Liver (tissue), 9 donors: ENCODE results near the gene DCLK3. TPM values are rescaled to one million over a fixed set of nuclear protein-coding genes. Genes with fewer than 3 reads are reported as not detected.
A peak's percentile ranks its signal among the peaks of the same experiment; 100 is the strongest.

ENCODE experiments used
- DNase-seq: peaks from one replicate; pipeline ENCODE4 v3.0.0-alpha.2; 2017; ENCODE audit warnings: low spot score
- H3K27ac ChIP-seq, 2 donors: one replicate each; pipeline ENCODE4 v1.7.0; 2013; ENCODE audit warnings: inconsistent platforms in 2 of 2, low read length in 2 of 2, control low read depth in 1 of 2, low read depth in 1 of 2, mild to moderate bottlenecking in 1 of 2
- H3K27me3 ChIP-seq, 4 donors: one replicate each; pipeline versions ENCODE4 v1.6.1 to v1.7.0; 2013; ENCODE audit warnings: low read length in 3 of 4, inconsistent platforms in 1 of 4, mild to moderate bottlenecking in 1 of 4, moderate library complexity in 1 of 4; ENCODE audit not compliant: control insufficient read depth in 4 of 4, insufficient read depth in 4 of 4
- H3K36me3 ChIP-seq, 4 donors: one replicate each; pipeline versions ENCODE4 v1.6.1 to v1.7.0; 2013; ENCODE audit warnings: low read length in 3 of 4, mild to moderate bottlenecking in 3 of 4, low read depth in 1 of 4, moderate library complexity in 1 of 4; ENCODE audit not compliant: control insufficient read depth in 4 of 4, insufficient read depth in 3 of 4
- H3K4me1 ChIP-seq, 4 donors: one replicate each; pipeline versions ENCODE4 v1.6.1 to v1.7.0; 2013; ENCODE audit warnings: low read length in 3 of 4, mild to moderate bottlenecking in 3 of 4, moderate library complexity in 1 of 4; ENCODE audit not compliant: control insufficient read depth in 4 of 4, insufficient read depth in 4 of 4
- H3K4me3 ChIP-seq, 3 donors: one replicate each; pipeline versions ENCODE4 v1.6.1 to v1.7.0; 2013; ENCODE audit warnings: low read length in 3 of 3, control low read depth in 1 of 3, low read depth in 1 of 3, mild to moderate bottlenecking in 1 of 3
- H3K9ac ChIP-seq, 2 donors: one replicate each; pipeline ENCODE4 v1.7.0; 2013; ENCODE audit warnings: low read length in 2 of 2, mild to moderate bottlenecking in 2 of 2, moderate library complexity in 2 of 2, control low read depth in 1 of 2, low read depth in 1 of 2
- H3K9me3 ChIP-seq, 4 donors: one replicate each; pipeline versions ENCODE4 v1.6.1 to v1.7.0; 2013; ENCODE audit warnings: low read length in 3 of 4; ENCODE audit not compliant: control insufficient read depth in 4 of 4
- ATF3 ChIP-seq: IDR thresholded peaks from 2 replicates; pipeline ENCODE4 v1.6.1; 2016; ENCODE audit warnings: antibody characterized with exemption
- CTCF ChIP-seq: fragments of 150-350 bp; IDR thresholded peaks from 2 replicates; pipeline ENCODE4 v1.5.1; 2017; ENCODE audit warnings: improper control_type of control experiment, low read depth, low read length; ENCODE audit not compliant: missing input control
- EGR1 ChIP-seq, 2 donors: IDR thresholded peaks; 2 replicates each; pipeline ENCODE4 v1.6.1; 2016 to 2018; ENCODE audit warnings: antibody characterized with exemption in 2 of 2, low read depth in 2 of 2
- FOXA1 ChIP-seq: IDR thresholded peaks from 2 replicates; pipeline ENCODE4 v1.6.1; 2016; ENCODE audit warnings: antibody characterized with exemption
- FOXA2 ChIP-seq: IDR thresholded peaks from 2 replicates; pipeline ENCODE4 v1.6.1; 2016; ENCODE audit warnings: antibody characterized with exemption
- GABPA ChIP-seq, 2 donors: IDR thresholded peaks in 1 of 2; conservative IDR thresholded peaks in 1 of 2; 2 replicates each; pipeline ENCODE4 v1.6.1; 2016; ENCODE audit warnings: antibody characterized with exemption in 2 of 2, mild to moderate bottlenecking in 1 of 2, moderate library complexity in 1 of 2
- HNF4A ChIP-seq, 2 donors: conservative IDR thresholded peaks; 2 replicates each; pipeline ENCODE4 v1.6.1; 2016; ENCODE audit warnings: antibody characterized with exemption in 2 of 2, mild to moderate bottlenecking in 2 of 2
- HNF4G ChIP-seq: IDR thresholded peaks from 2 replicates; pipeline ENCODE4 v1.6.1; 2016; ENCODE audit warnings: antibody characterized with exemption
- JUND ChIP-seq, 2 donors: IDR thresholded peaks; 2 replicates each; pipeline ENCODE4 v1.6.1; 2016; ENCODE audit warnings: antibody characterized with exemption in 2 of 2
- NR2F2 ChIP-seq: IDR thresholded peaks from 2 replicates; pipeline ENCODE4 v1.6.1; 2016; ENCODE audit warnings: antibody characterized with exemption
- RAD21 ChIP-seq, 2 donors: IDR thresholded peaks; 2 replicates each; pipeline ENCODE4 v1.6.1; 2016; ENCODE audit warnings: antibody characterized with exemption in 2 of 2, mild to moderate bottlenecking in 2 of 2
- RXRA ChIP-seq, 2 donors: IDR thresholded peaks; 2 replicates each; pipeline ENCODE4 v1.6.1; 2017 to 2018; ENCODE audit warnings: antibody characterized with exemption in 2 of 2, mild to moderate bottlenecking in 1 of 2
- SP1 ChIP-seq: IDR thresholded peaks from 2 replicates; pipeline ENCODE4 v1.6.1; 2018; ENCODE audit warnings: antibody characterized with exemption, mild to moderate bottlenecking
- TAF1 ChIP-seq: conservative IDR thresholded peaks from 2 replicates; pipeline ENCODE4 v1.6.1; 2016; ENCODE audit warnings: antibody characterized with exemption, mild to moderate bottlenecking
- YY1 ChIP-seq: IDR thresholded peaks from 2 replicates; pipeline ENCODE4 v1.6.1; 2016; ENCODE audit warnings: antibody characterized with exemption, mild to moderate bottlenecking
- ZBTB33 ChIP-seq: IDR thresholded peaks from 2 replicates; pipeline ENCODE4 v1.6.1; 2016; ENCODE audit warnings: antibody characterized with exemption
- WGBS: extraction: QIAGEN DNeasy Blood & Tissue Kit; methylation state at CpG from one replicate; pipeline ENCODE4 v1.1.7; 2013; 5-methylcytosine and 5-hydroxymethylcytosine counted together
- polyA plus RNA-seq, 2 donors: library from polyadenylated mRNA; stranded (reverse) in 1 of 2; unstranded in 1 of 2; fragments of 200-250 nt in 1 of 2; fragments of >200 nt in 1 of 2; fragmentation: Nextera tagmentation in 1 of 2; extraction: Ambion mirVana in 1 of 2; gene quantifications; one replicate each; pipeline versions ENCODE4 v1.2.1 to v1.2.3, GENCODE V29; 2013 to 2015
- total RNA-seq, 2 donors: library from RNA; depleted of rRNA; stranded (reverse); fragments of >200 nt; gene quantifications; one replicate each; pipeline ENCODE4 v1.2.3, GENCODE V29; 2014
- TF ChIP-seq, protein P1 (sequence below): IDR thresholded peaks from 2 replicates; pipeline ENCODE4 v1.6.1; 2016; ENCODE audit warnings: antibody characterized with exemption
- TF ChIP-seq, protein P2 (sequence below): IDR thresholded peaks from 2 replicates; pipeline ENCODE4 v1.6.1; 2016; ENCODE audit warnings: antibody characterized with exemption, mild to moderate bottlenecking
- donor health status: healthy.
- donor health status: healthy.
- donor health status: healthy.
- donor health status: healthy.
- donor health status: healthy.

DCLK3 gene
- total and polyA plus RNA-seq, 4 donors, result 0.01 to 0.14 (median 0.07) TPM

DNA sequence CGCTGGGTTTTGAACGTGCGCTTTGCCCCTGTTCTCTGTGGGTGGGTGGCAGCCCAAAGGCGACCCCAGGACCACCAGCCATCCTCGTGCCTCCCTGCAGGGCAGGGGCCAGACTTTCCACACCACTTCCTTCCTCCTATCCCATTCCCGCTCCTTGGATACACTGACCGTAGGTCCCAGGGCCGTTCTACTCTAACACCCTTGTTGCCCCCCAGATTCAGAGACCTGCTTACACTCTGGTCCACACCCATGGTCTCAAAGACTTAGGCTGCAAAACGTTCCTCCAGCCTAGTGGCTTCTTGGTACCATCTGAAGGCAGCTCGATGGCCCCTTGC, 318 bp upstream of the DCLK3 start:
- WGBS, result 38% methylated on average over 10 of the region's 10 CpGs
- no peaks in the 10 kb centered on the region for H3K36me3 ChIP-seq
- peaks cover 0 to 7% (median under 1%) of the 10 kb centered on the region in 4 donors for H3K4me1 ChIP-seq
- no peak overlapping the region for H3K27ac ChIP-seq
- DNase-seq, result no peak
- H3K9me3 ChIP-seq, result peaks cover 0 to 3% (median 2%) of the 10 kb centered on the region in 4 donors
- H3K9ac ChIP-seq, result no peak overlapping the region
- peak overlapping the region in 1 of 3 donors; percentile 46 for H3K4me3 ChIP-seq
- TF ChIP-seq HNF4G, result no peak
- no peak for TF ChIP-seq ZBTB33
- no peak for TF ChIP-seq JUND (IDR thresholded peaks at IDR 0.05)
- no peak for TF ChIP-seq YY1
- no peak for TF ChIP-seq HNF4A (conservative IDR thresholded peaks at IDR 0.05)
- TF ChIP-seq ATF3, result no peak
- no peak for TF ChIP-seq FOXA1
- TF ChIP-seq RAD21 (IDR thresholded peaks at IDR 0.05), result no peak
- no peak for TF ChIP-seq FOXA2
- no peak for TF ChIP-seq EGR1 (IDR thresholded peaks at IDR 0.05; ENCODE audit: low read depth in 2 of 2)
- H3K27me3 ChIP-seq, result peaks cover 0 to 23% (median 6%) of the 10 kb centered on the region in 4 donors

DNA sequence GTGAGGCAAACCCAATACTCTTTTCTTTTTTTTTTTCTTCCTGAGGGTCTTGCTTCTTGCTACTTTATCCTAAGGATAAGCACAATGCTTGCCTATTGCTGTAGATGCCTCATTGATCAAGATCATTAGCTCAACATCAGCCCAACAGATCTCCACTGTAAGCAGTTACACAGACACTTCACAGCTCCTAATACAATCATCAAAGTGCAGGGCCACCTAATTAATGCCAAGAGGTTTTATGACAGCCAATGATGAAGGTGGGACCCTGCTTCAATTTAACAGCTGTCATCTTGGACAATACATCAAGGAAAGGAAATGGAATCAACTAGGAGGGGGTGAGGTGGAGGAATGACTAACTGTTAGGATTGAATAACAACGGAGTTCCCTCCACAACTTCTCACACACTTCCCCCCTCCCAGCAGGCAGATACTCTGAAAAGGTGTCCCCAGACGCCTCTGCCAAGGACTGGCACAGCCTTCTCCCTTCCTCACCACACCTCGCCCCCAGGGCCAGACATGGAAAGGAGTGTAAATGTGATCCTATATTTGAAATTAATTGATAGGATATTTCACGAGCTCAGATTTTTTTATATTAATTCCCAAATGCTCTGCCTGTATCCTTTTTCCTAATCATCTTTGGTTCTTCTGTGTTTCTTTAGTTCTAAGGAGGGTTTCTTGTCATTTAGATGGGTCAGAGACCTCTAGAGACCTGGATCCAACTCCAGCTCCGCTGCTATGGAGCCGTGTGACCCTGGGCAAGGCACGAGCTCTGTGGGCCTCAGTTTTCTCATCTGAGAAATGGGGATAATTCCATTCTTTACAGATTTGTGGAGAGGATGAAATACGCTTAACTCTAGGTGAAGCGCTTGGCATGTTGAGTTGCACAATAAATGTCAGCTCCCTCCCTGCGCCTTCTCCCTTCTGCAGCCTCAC, 1.2 kb downstream of the DCLK3 start:
- DNase-seq, result no peak
- TF ChIP-seq EGR1 (IDR thresholded peaks at IDR 0.05; ENCODE audit: low read depth in 2 of 2), result no peak
- no peak for TF ChIP-seq TAF1
- TF ChIP-seq FOXA2, result no peak
- no peak for TF ChIP-seq YY1
- no peak for TF ChIP-seq FOXA1
- no peak for TF ChIP-seq ATF3
- no peak for TF ChIP-seq GABPA (IDR thresholded peaks at IDR 0.05 in 1 of 2, conservative IDR thresholded peaks at IDR 0.05 in 1 of 2)
- TF ChIP-seq ZBTB33, result no peak
- TF ChIP-seq, protein P1, sequence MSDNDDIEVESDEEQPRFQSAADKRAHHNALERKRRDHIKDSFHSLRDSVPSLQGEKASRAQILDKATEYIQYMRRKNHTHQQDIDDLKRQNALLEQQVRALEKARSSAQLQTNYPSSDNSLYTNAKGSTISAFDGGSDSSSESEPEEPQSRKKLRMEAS, result no peak
- TF ChIP-seq, protein P2, sequence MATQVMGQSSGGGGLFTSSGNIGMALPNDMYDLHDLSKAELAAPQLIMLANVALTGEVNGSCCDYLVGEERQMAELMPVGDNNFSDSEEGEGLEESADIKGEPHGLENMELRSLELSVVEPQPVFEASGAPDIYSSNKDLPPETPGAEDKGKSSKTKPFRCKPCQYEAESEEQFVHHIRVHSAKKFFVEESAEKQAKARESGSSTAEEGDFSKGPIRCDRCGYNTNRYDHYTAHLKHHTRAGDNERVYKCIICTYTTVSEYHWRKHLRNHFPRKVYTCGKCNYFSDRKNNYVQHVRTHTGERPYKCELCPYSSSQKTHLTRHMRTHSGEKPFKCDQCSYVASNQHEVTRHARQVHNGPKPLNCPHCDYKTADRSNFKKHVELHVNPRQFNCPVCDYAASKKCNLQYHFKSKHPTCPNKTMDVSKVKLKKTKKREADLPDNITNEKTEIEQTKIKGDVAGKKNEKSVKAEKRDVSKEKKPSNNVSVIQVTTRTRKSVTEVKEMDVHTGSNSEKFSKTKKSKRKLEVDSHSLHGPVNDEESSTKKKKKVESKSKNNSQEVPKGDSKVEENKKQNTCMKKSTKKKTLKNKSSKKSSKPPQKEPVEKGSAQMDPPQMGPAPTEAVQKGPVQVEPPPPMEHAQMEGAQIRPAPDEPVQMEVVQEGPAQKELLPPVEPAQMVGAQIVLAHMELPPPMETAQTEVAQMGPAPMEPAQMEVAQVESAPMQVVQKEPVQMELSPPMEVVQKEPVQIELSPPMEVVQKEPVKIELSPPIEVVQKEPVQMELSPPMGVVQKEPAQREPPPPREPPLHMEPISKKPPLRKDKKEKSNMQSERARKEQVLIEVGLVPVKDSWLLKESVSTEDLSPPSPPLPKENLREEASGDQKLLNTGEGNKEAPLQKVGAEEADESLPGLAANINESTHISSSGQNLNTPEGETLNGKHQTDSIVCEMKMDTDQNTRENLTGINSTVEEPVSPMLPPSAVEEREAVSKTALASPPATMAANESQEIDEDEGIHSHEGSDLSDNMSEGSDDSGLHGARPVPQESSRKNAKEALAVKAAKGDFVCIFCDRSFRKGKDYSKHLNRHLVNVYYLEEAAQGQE, result no peak
- TF ChIP-seq HNF4G, result no peak
- no peak for TF ChIP-seq RXRA (IDR thresholded peaks at IDR 0.05)
- TF ChIP-seq CTCF, result no peak
- TF ChIP-seq RAD21 (IDR thresholded peaks at IDR 0.05), result no peak
- no peak for TF ChIP-seq NR2F2
- no peak for TF ChIP-seq JUND (IDR thresholded peaks at IDR 0.05)
- no peak for TF ChIP-seq SP1
- no peak overlapping the region for H3K9ac ChIP-seq
- H3K27ac ChIP-seq, result no peak overlapping the region
- peak overlapping the region in 1 of 3 donors; percentile 46 for H3K4me3 ChIP-seq
- H3K4me1 ChIP-seq, result peaks cover 0 to 7% (median under 1%) of the 10 kb centered on the region in 4 donors
- WGBS, result 63% methylated on average over 10 of the region's 10 CpGs
- peaks cover 0 to 3% (median 2%) of the 10 kb centered on the region in 4 donors for H3K9me3 ChIP-seq
- H3K36me3 ChIP-seq, result no peaks in the 10 kb centered on the region
- H3K27me3 ChIP-seq, result peaks cover 0 to 27% (median 6%) of the 10 kb centered on the region in 4 donors
